Activated gamma-delta T cell treated with Interleukin-2 at 50 U/mL for 16 hours (primary cell): ENCODE results near the gene AGPAT4.
"Not testable (repeated sequence)": the region's sequence is repeated elsewhere in the genome, so short reads cannot be mapped to it uniquely, and the experiment has no call there.

Experiments used
- DNase-seq: peaks from one replicate; pipeline ENCODE4 v3.0.0-alpha.2; 2020

AGPAT4 gene

DNA sequence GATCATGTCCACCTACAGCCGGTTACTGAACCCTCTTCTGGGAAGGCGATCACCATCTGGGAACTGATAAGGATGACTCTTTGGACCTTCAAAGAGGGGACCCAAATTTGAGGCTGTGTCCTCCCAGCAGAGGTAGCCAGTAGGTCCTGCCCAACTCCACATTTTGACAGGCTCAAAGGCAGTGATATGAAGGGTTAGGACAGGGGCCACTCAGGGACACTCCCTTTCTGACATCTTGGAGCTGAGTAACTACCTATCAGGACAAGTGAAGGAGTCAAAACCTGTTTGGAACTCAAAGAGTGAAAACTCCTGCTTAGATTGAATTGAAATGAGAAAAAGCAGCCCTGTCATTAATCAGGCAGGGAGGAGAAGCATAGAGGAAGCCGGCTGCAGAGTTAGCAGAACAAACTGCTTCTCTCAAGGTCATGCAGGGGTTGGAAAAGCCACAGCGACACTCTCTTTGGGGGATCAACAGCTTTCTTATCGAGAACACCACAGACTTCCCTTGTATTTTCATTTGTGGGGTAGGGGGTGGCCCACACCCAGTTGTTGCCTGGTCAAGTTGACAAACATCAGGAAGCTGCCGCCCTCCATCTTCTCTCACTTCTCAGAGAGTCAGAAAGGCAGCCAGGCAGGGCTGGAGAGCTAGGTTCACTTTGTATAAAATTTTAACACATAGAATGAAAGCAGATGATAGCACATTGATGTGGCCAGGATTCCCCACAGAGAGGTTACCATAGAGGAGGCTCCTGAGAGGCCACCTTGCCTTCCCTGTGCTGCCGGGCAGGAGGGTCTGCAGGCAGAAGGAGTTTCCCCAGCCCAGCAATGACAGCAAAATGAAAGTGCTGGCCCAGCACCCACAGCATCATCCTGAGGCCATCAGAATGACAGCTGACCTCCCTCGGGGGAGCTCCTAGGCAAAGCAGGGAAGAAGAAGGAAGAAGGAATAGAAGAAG lies 47.6 kb downstream of the AGPAT4 start:
- DNase-seq = peak; percentile 31

DNA sequence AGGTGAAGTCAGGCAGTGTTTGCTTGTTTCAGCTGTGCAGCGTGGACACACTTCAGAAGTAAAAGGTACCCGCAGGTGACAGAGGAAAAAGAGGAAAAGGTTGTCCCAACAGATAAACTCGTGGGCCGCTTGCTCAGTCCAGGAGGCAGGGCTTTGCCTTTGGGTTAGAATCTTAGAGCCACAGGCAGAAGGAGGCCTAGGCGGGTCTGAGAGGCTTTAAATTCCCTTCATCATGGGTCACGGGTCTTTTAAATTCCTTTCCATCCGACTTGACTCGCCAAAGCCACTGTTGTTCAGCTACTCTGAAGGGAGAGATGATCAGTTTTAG lies 48.2 kb downstream of the AGPAT4 start:
- DNase-seq = no peak

DNA sequence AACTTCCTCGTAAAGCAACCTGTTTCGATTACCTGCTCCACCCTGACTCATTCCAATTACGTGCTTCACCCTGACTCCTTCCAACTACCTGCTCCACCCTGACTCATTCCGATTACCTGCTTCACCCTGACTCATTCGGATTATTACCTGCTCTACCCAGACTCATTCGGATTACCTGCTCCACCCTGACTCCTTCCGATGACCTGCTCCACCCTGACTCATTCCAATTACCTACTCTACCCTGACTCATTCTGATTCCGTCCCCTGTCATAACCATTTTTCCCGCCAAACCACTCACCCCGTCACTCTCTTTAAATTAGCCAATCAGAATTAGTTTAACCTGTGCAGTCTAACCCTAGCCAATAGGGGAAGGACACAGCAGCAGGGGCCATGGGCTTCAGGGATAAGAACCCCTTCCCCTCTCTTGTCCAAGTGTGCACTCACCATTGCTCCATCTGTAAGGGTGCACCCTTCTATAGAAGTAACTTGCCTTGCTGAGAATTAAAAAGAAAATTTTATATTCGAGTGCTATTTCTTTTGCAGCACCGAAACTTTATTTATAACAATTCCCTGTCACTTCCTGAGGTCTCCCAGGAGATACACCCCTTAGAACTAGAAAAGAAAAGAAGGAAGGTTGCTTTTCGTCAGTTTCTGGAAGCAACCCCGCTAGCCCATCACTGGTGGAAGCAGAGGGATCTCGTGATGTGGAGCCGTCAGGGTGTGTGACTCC lies 48.7 kb downstream of the AGPAT4 start:
- DNase-seq = not testable (repeated sequence)

DNA sequence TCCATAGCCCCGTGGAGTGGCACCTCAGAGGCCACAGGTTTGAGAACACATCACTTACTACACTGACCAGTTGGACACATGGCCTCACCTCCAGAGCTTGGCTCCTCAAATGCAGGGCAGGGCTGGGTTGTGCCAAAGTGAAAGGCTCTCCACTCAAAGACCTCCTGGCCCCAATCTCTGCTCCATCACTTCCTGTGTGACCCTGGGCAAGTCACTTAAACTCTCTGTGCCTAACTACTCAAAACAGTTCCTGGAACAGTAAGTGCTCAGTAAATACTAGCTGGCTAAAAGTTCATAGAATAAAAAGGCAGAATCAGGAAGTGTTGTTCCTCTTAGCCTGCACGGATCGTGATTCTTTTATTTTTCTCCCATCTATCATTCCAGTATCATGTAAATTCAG lies 50.2 kb downstream of the AGPAT4 start:
- no peak for DNase-seq

DNA sequence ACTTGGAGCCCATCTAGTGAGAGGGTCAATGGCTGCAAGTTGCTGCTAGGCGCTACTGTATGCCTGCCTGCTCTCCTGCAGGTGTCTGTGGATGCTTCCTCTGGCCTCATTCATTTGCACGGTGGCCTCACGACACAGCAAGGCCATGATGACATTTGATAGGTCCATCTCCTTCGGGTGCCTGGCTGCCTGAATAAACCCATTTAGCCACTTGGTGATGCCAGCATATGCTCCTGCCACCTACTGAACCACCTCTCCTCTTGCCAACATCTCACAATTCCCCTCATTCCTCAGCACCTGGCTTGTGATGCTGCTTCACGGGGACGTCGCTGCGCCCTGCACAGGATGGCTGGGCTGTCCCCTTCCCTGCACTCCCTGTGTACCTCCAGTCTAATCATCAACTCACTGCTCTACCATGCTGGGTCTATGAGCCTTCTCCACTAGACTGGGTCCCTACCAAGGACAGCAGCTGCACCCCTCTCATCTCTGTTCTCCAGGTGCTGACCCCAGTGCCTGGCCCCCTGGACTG lies 51.1 kb downstream of the AGPAT4 start:
- no peak for DNase-seq

DNA sequence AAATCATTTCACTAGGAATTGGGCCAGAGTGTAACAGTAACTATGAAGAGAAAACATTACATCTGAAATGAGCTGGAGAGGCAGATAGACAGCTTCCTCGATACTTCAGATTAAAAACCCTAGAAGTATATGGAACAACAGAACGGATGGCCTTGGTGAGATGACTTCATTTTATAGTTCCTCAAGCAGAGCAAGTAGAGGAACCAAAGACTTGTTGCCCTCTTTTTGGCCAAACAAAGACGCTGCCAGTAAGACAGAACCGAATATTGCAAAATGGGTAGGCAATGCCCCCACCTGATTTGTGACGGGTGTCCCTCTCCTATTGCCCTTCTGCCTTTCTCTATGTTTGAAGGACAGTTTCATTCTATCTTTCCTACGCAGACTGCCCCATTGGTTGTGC lies 53.5 kb downstream of the AGPAT4 start:
- DNase-seq = no peak

DNA sequence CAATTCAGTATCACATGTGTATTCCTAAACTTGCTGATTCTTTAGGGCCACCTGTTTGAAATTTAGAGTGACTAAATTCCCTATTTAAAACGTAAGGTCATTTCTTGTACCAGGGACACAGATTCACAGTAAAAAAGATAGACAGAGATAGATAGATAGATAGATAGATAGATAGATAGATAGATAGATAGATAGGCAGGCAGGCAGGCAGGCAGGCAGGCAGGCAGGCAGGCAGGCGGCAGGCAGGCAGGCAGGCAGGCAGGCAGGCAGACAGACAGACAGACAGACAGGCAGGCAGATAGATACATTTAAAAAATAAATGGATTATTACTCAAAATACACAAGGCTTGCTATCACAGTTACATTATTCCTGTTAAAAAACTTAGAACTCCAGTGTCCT lies 54.2 kb downstream of the AGPAT4 start:
- DNase-seq = no peak

DNA sequence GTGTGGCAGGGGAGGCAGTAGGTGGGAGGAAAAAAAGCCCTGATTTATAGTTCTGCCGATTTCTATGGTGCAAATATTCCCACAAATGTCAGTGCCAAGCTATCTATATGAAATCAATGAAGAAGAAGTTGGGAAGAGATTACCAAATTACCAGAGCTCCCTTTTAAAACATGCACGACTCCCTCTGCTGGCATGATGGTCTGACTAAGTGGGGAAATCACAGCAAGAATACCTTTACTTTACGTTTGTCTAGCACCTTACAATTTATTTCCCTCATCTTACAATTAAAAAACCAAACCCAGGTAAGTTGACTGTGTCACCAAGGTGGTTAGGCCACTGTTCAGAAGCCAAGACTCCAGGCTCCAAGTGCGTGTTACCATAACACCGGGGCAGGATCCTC lies 55.6 kb downstream of the AGPAT4 start:
- no peak for DNase-seq

DNA sequence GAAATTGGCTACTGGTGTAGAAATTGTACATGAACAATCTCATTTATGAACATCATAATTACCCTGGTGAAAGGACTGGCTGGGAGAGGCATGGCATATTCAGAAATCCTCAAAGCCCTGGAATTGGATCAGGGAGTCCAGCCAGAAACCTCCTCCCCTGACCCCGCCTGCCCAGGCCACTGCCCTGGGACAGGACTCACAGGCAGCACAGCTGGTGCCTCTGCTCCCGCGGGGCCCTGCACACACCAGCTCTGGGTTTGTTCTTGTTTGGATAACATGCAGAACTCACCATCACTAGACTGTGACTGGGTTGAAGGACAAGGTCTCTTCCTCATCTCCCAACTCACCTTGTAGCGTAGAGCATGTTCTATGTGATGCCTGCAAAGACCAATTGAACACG lies 56.2 kb downstream of the AGPAT4 start:
- DNase-seq = no peak

DNA sequence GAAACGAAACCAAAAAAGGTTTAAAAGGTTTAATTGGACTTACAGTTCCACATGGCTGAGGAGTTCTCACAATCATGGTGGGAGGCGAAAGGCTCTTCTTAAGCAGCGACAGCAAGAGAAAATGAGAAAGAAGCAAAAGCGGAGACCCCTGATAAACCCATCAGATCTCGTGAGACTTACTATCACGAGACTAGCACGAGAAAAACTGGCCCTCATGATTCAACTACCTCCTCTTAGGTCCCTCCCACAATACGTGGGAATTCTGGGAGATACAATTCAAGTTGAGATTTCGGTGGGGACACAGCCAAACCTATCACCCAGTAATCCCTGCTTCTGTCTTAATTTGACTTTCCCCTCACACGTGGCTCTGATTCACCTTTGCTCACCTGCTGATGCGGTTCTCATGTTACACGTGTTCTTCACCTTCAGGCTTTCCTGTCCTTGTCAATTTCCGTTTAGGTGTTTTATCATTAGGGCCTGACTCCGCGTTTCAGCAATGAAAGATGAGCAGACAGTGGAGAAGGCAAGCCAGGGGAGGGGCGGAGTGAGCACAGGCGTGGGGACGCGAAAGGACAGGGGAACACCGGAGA lies 57.1 kb downstream of the AGPAT4 start:
- no peak for DNase-seq

DNA sequence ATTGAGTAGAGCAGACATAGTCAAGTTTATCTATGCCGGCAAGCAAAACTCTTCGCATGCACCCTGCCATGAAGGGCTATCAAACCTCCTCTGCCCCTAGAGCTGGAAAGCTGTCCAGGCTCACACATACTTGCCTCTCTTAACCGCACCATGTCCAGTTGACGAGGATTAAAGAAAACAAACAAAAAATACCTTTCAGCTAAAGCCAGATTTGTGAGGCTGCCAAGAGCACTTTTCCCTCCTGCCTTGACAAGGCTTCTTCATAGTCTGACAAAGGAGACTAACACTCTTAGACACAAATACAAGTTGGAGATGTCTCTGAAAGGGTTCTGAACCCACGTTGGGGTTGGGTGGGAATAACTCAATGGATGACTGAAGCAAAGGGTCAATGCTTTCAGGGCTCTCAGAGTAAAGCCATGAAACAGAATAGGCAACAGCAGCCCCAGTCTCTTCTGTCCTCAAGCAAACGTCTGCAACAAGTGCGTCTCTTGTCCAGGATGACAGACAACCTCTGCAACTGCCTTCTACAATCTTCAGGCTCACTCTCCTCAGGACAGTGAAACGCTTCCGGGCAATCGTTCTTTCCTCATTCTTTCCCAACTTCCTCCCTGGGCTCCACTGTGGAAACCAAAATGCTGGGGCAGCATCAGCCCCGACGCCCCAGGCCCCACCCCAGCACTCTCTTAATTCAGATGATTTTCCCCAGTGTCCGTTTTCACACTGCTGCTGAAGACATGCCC lies 57.8 kb downstream of the AGPAT4 start:
- DNase-seq = no peak

DNA sequence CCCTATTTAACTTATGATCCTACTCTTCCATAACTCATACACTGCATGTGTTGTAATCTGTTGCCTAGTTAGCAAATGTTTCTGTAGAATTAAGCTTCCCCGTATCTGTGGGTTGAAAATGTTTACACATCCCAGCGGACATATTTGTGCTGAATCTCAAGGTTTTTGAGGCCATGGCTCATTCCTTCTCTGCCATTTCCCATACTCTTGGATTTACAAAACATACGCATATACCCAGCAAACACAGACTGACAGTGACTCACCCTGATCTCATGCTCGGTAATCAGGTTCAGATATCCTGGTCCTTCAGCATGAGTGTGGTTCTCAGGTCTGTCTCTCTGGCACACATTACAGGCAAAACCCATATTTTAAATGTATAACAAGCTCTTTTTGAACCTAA lies 58.7 kb downstream of the AGPAT4 start:
- DNase-seq = no peak

DNA sequence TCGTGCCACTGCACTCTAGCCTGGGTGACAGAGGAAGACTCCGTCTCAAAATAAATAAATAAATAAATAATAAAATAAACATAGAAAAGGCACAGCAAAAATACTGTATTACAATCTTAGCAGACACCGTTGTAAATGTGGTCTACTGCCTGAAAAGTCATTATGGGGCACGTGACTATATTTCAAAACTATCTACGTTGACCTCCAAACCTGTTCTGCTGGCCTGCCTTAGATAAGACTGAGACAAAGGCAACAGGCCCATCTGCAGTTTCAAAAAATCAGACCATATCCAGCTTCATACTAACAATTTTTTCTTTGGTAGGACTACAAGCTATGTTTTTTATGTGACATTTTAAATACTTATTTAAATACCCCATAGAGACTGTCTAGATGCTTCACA lies 59.1 kb downstream of the AGPAT4 start:
- no peak for DNase-seq

DNA sequence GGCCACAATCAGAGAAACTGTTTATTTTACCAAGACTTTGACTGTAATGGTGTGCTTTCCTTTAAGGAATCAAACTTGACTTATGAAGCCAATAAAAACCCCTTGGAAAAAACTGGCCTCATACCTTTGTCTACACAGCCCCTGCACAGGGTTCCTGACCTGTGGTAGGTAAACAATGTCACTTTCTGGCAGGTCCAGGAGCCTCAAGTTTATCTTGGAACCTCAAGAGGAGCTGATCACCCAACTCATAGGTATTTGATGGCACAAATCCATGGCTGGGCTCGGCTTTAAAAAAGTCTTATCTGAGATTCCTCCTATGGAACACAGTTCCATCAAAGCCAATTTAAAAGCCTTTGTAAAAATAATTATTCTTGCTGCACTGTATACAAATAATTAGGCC lies 61.0 kb downstream of the AGPAT4 start:
- no peak for DNase-seq

DNA sequence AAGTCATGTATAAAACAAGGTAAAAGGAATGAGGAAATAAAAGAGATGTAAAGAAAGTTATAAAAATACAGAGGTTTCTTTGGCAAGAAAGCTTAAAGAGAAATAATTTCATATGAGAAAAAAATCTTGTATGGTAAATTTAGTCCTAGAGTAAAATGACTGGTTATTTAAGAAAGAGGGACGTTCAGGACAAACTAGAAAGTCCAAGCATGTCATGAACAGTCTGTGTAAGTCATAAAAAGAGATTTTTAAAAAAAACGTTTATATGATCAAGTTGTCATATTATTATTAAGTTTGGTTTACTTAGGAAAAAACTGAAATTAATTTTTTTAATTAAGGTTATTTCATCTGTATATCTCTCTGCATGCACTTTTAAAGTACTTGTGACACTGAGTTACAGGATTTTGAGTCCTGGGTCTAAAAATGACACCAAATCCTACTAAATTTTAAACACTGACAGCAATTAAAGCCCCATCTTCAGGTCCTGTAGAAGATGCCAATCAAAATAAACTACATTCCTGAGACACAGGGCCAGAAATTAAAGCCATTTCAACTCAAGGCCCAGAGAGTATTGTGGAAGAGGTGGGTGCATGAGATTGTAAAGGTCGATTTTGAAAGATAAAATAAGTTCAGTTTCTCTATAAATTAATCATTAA lies 62.4 kb downstream of the AGPAT4 start:
- no peak for DNase-seq

DNA sequence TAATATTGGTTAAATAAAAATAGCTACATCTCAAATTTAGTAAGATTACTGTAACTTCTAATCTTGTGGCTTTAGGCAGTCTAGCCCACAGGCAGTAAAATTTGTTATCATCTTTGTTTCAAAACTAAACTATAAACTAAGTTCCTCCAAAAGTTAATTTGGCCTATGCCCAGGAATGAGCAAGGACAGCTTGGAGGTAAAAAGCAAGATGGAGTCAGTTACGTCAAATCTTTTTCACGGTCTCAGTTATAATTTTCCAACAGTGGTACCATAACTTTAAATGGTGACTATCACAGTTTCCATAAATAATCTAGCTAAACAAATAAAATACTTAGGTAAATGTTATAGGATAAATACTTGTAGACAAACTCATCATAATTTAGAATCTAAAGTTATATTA lies 63.0 kb downstream of the AGPAT4 start:
- no peak for DNase-seq

DNA sequence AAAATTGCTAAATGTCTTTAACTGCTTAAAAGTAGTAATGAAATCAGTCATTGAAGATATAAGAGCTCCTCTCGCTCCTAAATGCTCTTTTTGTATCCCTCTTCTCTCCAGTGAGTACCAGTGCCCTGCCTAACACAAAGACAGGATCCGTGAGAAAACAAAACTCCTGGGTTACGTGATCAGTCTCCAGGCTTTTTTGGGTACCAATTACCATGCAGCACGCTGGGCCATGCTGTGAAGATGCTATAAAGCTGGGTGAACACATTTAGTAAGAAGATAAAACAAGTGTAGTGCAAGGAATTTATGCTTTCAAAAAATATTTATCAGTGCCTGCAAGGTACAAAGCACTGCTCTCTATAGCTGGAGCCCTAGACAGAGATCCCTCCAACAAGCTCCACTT lies 66.7 kb downstream of the AGPAT4 start:
- DNase-seq = no peak

DNA sequence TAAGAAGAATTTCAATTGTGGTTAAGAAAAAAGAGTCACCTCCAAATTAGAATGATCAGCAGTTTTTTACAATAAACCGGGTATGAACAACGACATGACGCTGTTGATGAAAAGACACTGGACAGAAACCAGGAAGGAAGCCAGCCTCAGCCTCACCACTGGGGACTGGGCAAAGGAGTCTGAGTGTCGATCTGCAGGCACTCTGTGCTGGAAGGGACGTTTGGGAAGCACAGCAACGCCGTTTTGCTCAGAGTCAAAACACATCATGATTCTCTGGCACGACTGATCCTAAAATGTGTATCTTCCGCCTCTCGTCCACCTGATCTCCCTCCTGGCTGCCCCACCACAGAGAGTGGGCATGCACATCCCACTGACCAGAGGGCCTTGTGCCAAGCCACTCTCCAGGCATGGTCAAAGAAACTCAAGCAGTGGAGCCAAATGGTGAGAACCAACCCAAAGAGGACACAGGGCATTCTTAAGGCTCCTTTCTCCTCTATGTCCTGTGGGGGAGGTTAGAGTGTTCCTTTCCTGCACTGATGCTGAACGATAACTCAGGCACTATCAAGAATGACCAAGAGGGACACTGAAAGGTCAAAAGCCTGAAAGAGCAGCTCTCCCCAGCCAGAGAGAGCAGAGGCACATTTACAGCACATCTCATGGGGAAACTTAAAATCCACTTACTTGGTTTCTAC lies 68.8 kb downstream of the AGPAT4 start:
- no peak for DNase-seq

DNA sequence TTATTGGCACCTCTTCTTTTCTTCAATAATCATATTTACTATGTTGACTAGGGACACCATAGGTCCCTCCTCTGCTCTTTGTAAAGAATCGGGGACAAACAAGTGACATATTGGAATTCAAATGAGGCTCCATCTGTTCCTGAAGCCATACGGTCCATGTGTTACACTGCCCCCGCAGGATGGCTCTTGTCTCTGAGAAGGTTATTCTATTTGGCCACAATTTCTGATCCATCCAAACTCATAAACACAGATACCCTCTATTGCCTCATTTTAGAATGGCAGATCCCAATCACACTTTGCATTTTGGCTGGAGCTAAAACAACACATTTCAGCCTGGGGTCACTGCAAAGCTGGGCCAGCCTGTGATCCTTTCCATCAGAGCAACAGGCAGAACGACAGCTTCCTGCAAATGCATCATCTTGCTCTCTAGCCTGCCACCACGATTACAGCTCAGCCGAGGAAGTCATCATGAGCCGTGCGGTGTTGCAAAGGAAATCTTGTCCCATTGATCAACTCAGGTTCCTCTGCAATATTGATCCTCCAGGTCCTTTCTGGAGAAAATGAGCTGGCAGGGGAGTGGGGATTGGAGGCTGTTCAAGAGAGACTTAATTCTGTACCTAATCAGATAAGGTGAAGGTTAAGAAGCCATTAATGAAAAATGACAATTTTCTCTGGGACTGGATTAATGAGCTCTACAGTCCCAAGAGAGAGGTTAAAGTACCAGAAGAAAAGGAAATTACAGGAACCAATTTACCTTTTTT lies 73.1 kb downstream of the AGPAT4 start:
- DNase-seq = no peak

DNA sequence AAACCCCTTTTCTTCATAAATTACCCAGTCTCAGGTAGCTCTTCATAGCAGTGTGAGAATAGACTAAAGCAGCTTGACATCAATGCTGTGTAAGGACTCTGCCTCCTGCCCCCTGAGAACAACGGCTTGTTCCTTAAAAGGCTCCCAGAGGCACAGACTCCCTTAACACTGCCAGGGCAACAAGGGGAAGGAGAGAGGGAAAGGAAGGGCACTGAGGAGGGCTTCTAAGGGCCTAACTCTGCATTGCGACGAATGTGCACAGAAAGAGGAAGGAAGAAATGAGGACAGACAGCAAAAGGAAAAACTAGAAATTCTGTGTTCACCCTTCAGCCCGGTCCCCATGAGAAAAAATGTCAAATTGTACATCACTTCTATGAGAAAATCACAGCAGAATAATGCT lies 74.0 kb downstream of the AGPAT4 start:
- no peak for DNase-seq
